ENCODE results near the gene LTBP1. TPM values are rescaled to one million over a fixed set of nuclear protein-coding genes. Genes with fewer than 3 reads are reported as not detected.

Gene LTBP1
- total and polyA plus RNA-seq, 2 donors (not counting 1 experiment from before 2014, with no cell fraction given): 0.69 TPM; not detected in 1

DNA sequence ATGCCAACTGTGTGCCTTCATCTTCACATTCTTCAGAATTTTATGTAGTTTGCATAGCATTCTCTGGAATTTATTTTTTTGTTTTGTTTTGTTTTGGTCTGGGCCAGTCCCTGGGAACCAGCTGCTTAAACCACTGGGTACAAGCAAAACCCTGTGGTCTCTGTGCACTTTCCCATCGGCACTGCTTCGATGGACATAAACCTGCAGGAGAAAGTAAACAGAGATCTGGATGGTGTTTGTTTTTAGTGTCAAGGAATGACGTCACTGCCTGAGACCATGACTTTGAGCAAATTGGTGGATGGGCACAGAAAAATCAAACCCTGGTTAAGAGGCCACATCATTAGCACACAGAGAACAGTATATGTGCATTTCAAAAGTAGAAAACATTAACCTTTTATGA lies 465.0 kb downstream of the LTBP1 start:
- Histone ChIP-seq H3K27me3 (replicated peaks in 1 of 4; ENCODE audit: control extremely low read depth in 1 of 4, control insufficient read depth in 3 of 4, insufficient read depth in 4 of 4, low read length in 3 of 4) (no peaks in the 10 kb centered on the region), H3K36me3 (replicated peaks in 1 of 2; ENCODE audit: control extremely low read depth in 1 of 2, control insufficient read depth in 1 of 2, extremely low read depth in 1 of 2, insufficient read depth in 2 of 2, low read length in 1 of 2) (no peaks in the 10 kb centered on the region), H3K27ac (ENCODE audit: low read length in 2 of 2) (no peak overlapping the region), H3K9ac (ENCODE audit: low read length) (no peak overlapping the region), H2AFZ (ENCODE audit: insufficient read depth, low read depth, low read length, poor library complexity, severe bottlenecking) (no peak overlapping the region), H3K4me2 (replicated peaks; ENCODE audit: low read depth, low read length, poor library complexity, severe bottlenecking) (no peak overlapping the region), H3K4me1 (ENCODE audit: control insufficient read depth in 2 of 2, insufficient read depth in 2 of 2, low read length in 2 of 2) (no peaks in the 10 kb centered on the region), H4K20me1 (ENCODE audit: control insufficient read depth, insufficient read depth, low read length, poor library complexity, severe bottlenecking) (no peaks in the 10 kb centered on the region), H3K79me2 (ENCODE audit: control insufficient read depth, insufficient read depth, low read length) (no peaks in the 10 kb centered on the region), H3K4me3 (ENCODE audit: control extremely low read depth in 1 of 5, extremely low read depth in 1 of 5, insufficient read depth in 1 of 5, low read depth in 2 of 5, low read length in 4 of 5) (no peak overlapping the region), H3K9me3 (ENCODE audit: control extremely low read depth in 1 of 3, control insufficient read depth in 2 of 3, insufficient read depth in 1 of 3, low read length in 2 of 3) (peaks cover 0 to 4% (median 2%) of the 10 kb centered on the region in 3 donors)
- no peak for TF ChIP-seq EZH2 (IDR thresholded peaks at IDR 0.05; ENCODE audit: borderline replicate concordance, insufficient read depth, low read depth, low read length, poor library complexity, severe bottlenecking)
- TF ChIP-seq, protein P1, sequence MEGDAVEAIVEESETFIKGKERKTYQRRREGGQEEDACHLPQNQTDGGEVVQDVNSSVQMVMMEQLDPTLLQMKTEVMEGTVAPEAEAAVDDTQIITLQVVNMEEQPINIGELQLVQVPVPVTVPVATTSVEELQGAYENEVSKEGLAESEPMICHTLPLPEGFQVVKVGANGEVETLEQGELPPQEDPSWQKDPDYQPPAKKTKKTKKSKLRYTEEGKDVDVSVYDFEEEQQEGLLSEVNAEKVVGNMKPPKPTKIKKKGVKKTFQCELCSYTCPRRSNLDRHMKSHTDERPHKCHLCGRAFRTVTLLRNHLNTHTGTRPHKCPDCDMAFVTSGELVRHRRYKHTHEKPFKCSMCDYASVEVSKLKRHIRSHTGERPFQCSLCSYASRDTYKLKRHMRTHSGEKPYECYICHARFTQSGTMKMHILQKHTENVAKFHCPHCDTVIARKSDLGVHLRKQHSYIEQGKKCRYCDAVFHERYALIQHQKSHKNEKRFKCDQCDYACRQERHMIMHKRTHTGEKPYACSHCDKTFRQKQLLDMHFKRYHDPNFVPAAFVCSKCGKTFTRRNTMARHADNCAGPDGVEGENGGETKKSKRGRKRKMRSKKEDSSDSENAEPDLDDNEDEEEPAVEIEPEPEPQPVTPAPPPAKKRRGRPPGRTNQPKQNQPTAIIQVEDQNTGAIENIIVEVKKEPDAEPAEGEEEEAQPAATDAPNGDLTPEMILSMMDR (IDR thresholded peaks at IDR 0.05): no peak
- DNase-seq (no peak), ATAC-seq (ENCODE audit: low read depth) (no peak)
- peaks cover 3% of the 10 kb centered on the region for H3K27me3 Mint-ChIP-seq
- no peak overlapping the region for H3K4me3 Mint-ChIP-seq
- ChIA-PET POLR2A (no interaction called here), CTCF (no interaction called here)
- H3K4me1 Mint-ChIP-seq: no peaks in the 10 kb centered on the region
- 100% methylated on average over 2 of the region's 3 CpGs for WGBS (ENCODE audit: insufficient coverage)
- H3K27ac Mint-ChIP-seq: no peak overlapping the region
- H3K9me3 Mint-ChIP-seq (ENCODE audit: insufficient read depth): peaks cover 8% of the 10 kb centered on the region
- intact Hi-C loops (cut with micrococcal nuclease): loop anchor here (2.0 kb wide), 1 partner anchor 171 kb away; no protein-coding TSS in a partner anchor

DNA sequence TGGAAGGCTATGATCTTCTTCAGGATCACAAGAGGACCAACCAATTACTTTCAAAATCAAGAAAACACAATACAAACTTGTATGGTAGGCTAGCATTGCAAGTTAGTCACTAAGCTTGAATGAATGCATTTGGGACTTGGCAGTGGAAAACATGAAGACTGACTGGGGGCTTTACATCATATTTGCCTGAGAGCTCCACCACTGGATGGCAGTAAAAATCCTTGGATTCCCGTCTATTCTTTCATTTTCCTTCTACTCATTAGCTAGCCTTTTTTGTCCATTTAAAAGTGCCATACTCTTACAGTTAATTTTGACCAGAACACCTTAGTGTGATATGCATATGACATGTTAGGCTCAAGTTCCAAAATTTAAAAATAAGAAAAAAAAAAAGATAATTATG lies 466.2 kb downstream of the LTBP1 start:
- Histone ChIP-seq H2AFZ (ENCODE audit: insufficient read depth, low read depth, low read length, poor library complexity, severe bottlenecking) (no peak overlapping the region), H3K9ac (ENCODE audit: low read length) (no peak overlapping the region), H4K20me1 (ENCODE audit: control insufficient read depth, insufficient read depth, low read length, poor library complexity, severe bottlenecking) (no peaks in the 10 kb centered on the region), H3K27me3 (replicated peaks in 1 of 4; ENCODE audit: control extremely low read depth in 1 of 4, control insufficient read depth in 3 of 4, insufficient read depth in 4 of 4, low read length in 3 of 4) (no peaks in the 10 kb centered on the region), H3K4me2 (replicated peaks; ENCODE audit: low read depth, low read length, poor library complexity, severe bottlenecking) (no peak overlapping the region), H3K79me2 (ENCODE audit: control insufficient read depth, insufficient read depth, low read length) (no peaks in the 10 kb centered on the region), H3K4me1 (ENCODE audit: control insufficient read depth in 2 of 2, insufficient read depth in 2 of 2, low read length in 2 of 2) (no peaks in the 10 kb centered on the region), H3K27ac (ENCODE audit: low read length in 2 of 2) (no peak overlapping the region), H3K36me3 (replicated peaks in 1 of 2; ENCODE audit: control extremely low read depth in 1 of 2, control insufficient read depth in 1 of 2, extremely low read depth in 1 of 2, insufficient read depth in 2 of 2, low read length in 1 of 2) (no peaks in the 10 kb centered on the region), H3K4me3 (ENCODE audit: control extremely low read depth in 1 of 5, extremely low read depth in 1 of 5, insufficient read depth in 1 of 5, low read depth in 2 of 5, low read length in 4 of 5) (no peak overlapping the region), H3K9me3 (ENCODE audit: control extremely low read depth in 1 of 3, control insufficient read depth in 2 of 3, insufficient read depth in 1 of 3, low read length in 2 of 3) (peaks cover 0 to 4% (median 2%) of the 10 kb centered on the region in 3 donors)
- DNase-seq (no peak), ATAC-seq (ENCODE audit: low read depth) (no peak)
- POLR2A ChIA-PET: no interaction called here
- no peak for TF ChIP-seq EZH2 (IDR thresholded peaks at IDR 0.05; ENCODE audit: borderline replicate concordance, insufficient read depth, low read depth, low read length, poor library complexity, severe bottlenecking)
- TF ChIP-seq, protein P1 (IDR thresholded peaks at IDR 0.05): no peak
- intact Hi-C loops (cut with micrococcal nuclease): loop anchor here (2.0 kb wide), 1 partner anchor 170 kb away; no protein-coding TSS in a partner anchor
- Mint-ChIP-seq H3K27ac (no peak overlapping the region), H3K27me3 (no peaks in the 10 kb centered on the region), H3K4me1 (no peaks in the 10 kb centered on the region), H3K9me3 (ENCODE audit: insufficient read depth) (peaks cover 7% of the 10 kb centered on the region), H3K4me3 (no peak overlapping the region)
- CTCF ChIA-PET: interaction anchor here (1.8 to 2.3 kb wide), 2 partner anchors 170 to 173 kb away, joined by 4 to 16 read pairs; no protein-coding TSS in a partner anchor
- WGBS (ENCODE audit: insufficient coverage): no CpG with 5 or more reads among the region's 1 CpG
